ENCODE data around the gene LMX1B.

LMX1B gene

GRCh38 chr9:126665644-126666035, 51.9 kb downstream of the LMX1B start:
- Histone ChIP-seq H3K4me3 (ENCODE audit: low read depth, low read length) (no peak overlapping the region), H3K36me3 (no peaks in the 10 kb centered on the region), H3K4me1 (peaks cover 4% of the 10 kb centered on the region), H3K9me3 (no peaks in the 10 kb centered on the region), H3K27me3 (no peaks in the 10 kb centered on the region; the same call in 1 of the 2 replicates)
- DNase-seq, result no peak
- no peak for TF ChIP-seq CTCF (IDR thresholded peaks at IDR 0.05; ENCODE audit: low read depth, low read length)

- TF ChIP-seq CTCF (IDR thresholded peaks at IDR 0.05; ENCODE audit: low read depth, low read length), result no peak
- no peak overlapping the region for H3K4me3 ChIP-seq (ENCODE audit: low read depth, low read length)
- peaks cover 8% of the 10 kb centered on the region for H3K4me1 ChIP-seq
- no peaks in the 10 kb centered on the region for H3K9me3 ChIP-seq
- no peaks in the 10 kb centered on the region for H3K36me3 ChIP-seq
- H3K27me3 ChIP-seq, result no peaks in the 10 kb centered on the region
- DNase-seq, result no peak
Observed at GRCh38 chr9:126666155-126666803, 52.6 kb downstream of the LMX1B start.

GRCh38 chr9:126667190-126668055, 53.7 kb downstream of the LMX1B start:
- no peaks in the 10 kb centered on the region for H3K36me3 ChIP-seq
- DNase-seq, result peak; percentile 86
- no peaks in the 10 kb centered on the region for H3K9me3 ChIP-seq
- H3K27me3 ChIP-seq, result no peaks in the 10 kb centered on the region; the same call in 1 of the 2 replicates
- no peak overlapping the region for H3K4me3 ChIP-seq (ENCODE audit: low read depth, low read length)
- peaks cover 16% of the 10 kb centered on the region for H3K4me1 ChIP-seq
- no peak for TF ChIP-seq CTCF (IDR thresholded peaks at IDR 0.05; ENCODE audit: low read depth, low read length)

- H3K4me3 ChIP-seq (ENCODE audit: low read depth, low read length), result no peak overlapping the region
- no peak for DNase-seq
- H3K4me1 ChIP-seq, result peaks cover 16% of the 10 kb centered on the region
- H3K9me3 ChIP-seq, result no peaks in the 10 kb centered on the region
- no peak for TF ChIP-seq CTCF (IDR thresholded peaks at IDR 0.05; ENCODE audit: low read depth, low read length)
- no peaks in the 10 kb centered on the region; the same call in 1 of the 2 replicates for H3K27me3 ChIP-seq
- H3K36me3 ChIP-seq, result no peaks in the 10 kb centered on the region
Observed at GRCh38 chr9:126668058-126668457, 54.3 kb downstream of the LMX1B start.

- DNase-seq, result no peak
- H3K27me3 ChIP-seq, result no peaks in the 10 kb centered on the region; the same call in 1 of the 2 replicates
- H3K9me3 ChIP-seq, result no peaks in the 10 kb centered on the region
- H3K36me3 ChIP-seq, result no peaks in the 10 kb centered on the region
- no peak overlapping the region for H3K4me3 ChIP-seq (ENCODE audit: low read depth, low read length)
- TF ChIP-seq CTCF (IDR thresholded peaks at IDR 0.05; ENCODE audit: low read depth, low read length), result no peak
- H3K4me1 ChIP-seq, result peaks cover 18% of the 10 kb centered on the region
Observed at GRCh38 chr9:126669108-126669507, 55.4 kb downstream of the LMX1B start.

GRCh38 chr9:126670270-126670669, 56.5 kb downstream of the LMX1B start:
- no peak overlapping the region for H3K4me3 ChIP-seq (ENCODE audit: low read depth, low read length)
- H3K4me1 ChIP-seq, result peaks cover 18% of the 10 kb centered on the region
- DNase-seq, result no peak
- H3K27me3 ChIP-seq, result no peaks in the 10 kb centered on the region; the same call in 1 of the 2 replicates
- no peaks in the 10 kb centered on the region for H3K9me3 ChIP-seq
- no peak for TF ChIP-seq CTCF (IDR thresholded peaks at IDR 0.05; ENCODE audit: low read depth, low read length)
- H3K36me3 ChIP-seq, result no peaks in the 10 kb centered on the region

Measured in BE2C (cell line).